Measurements from ENCODE around the gene MICU1. TPM values are rescaled to one million over a fixed set of nuclear protein-coding genes. Genes with fewer than 3 reads are reported as not detected.

The MICU1 gene
- total RNA-seq, 1 donor from 2014 or later: 48.0 TPM

DNA sequence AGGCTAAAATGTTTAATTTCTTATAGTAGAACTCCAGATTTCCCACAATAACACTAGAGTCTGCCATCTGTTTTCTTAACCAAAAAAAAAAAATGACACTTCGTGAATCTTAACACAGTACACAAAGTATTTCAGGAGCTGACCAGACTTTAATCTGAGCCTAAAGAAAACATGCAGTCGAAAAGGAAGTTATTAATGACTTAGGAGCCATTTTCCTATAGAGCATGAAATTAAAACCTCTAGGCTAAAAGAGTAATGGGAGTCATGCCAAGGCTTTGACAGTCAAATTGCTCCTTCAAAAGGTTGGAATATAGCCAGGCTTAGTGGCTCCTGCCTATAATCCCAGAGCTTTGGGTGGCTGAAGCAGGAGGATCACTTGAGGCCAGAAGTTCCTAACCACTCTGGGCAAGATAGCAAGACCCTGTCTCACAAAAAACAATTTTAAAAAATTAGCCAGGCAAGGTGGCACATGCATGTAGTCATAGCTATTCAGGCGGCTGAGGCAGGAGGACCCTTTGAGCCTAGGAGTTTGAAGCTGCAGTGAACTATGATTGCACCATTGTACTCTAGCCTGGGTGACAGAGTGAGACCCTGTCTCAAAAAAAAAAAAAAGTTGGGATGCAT lies 13.6 kb downstream of the MICU1 start:
- DNase-seq (ENCODE audit: low spot score): no peak
- H3K4me1 Mint-ChIP-seq (ENCODE audit: low read depth): peaks cover 25% of the 10 kb centered on the region
- H3K36me3 Mint-ChIP-seq (ENCODE audit: low read depth): peaks cover 3% of the 10 kb centered on the region
- peak overlapping the region; percentile 12 for H3K27ac Mint-ChIP-seq (ENCODE audit: unreplicated experiment)
- no peak overlapping the region for H3K4me3 Mint-ChIP-seq (ENCODE audit: unreplicated experiment)
- H3K9me3 Mint-ChIP-seq (ENCODE audit: low read depth): peaks cover 3% of the 10 kb centered on the region
- TF ChIP-seq, protein P1, sequence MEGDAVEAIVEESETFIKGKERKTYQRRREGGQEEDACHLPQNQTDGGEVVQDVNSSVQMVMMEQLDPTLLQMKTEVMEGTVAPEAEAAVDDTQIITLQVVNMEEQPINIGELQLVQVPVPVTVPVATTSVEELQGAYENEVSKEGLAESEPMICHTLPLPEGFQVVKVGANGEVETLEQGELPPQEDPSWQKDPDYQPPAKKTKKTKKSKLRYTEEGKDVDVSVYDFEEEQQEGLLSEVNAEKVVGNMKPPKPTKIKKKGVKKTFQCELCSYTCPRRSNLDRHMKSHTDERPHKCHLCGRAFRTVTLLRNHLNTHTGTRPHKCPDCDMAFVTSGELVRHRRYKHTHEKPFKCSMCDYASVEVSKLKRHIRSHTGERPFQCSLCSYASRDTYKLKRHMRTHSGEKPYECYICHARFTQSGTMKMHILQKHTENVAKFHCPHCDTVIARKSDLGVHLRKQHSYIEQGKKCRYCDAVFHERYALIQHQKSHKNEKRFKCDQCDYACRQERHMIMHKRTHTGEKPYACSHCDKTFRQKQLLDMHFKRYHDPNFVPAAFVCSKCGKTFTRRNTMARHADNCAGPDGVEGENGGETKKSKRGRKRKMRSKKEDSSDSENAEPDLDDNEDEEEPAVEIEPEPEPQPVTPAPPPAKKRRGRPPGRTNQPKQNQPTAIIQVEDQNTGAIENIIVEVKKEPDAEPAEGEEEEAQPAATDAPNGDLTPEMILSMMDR (IDR thresholded peaks at IDR 0.05): no peak
- no peaks in the 10 kb centered on the region for H3K27me3 Mint-ChIP-seq (ENCODE audit: low read depth)

DNA sequence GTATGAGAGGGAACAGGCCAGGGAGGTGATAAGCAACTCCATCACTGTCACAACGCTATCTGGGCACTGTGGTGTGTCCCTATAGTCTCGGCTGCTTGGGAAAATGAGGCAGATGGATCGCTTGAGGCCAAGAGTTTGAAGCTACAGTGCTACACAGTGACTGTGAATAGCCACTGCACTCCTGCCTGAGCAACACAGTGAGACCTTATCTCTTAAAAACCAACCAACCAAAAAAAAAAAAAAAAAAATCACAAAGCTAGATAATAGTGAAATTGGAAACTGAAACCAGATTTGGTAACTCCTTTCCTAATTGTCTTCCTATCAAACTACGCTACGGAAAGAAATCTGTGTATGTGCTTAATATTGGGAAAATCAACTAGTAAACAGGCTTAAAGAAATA lies 14.1 kb downstream of the MICU1 start:
- Mint-ChIP-seq H3K9me3 (ENCODE audit: low read depth) (peaks cover 3% of the 10 kb centered on the region), H3K4me1 (ENCODE audit: low read depth) (peaks cover 21% of the 10 kb centered on the region), H3K27ac (ENCODE audit: unreplicated experiment) (no peak overlapping the region), H3K4me3 (ENCODE audit: unreplicated experiment) (no peak overlapping the region), H3K27me3 (ENCODE audit: low read depth) (no peaks in the 10 kb centered on the region), H3K36me3 (ENCODE audit: low read depth) (peaks cover 3% of the 10 kb centered on the region)
- no peak for DNase-seq (ENCODE audit: low spot score)
- TF ChIP-seq, protein P1 (IDR thresholded peaks at IDR 0.05): no peak

GRCh38 chr10:72610466-72610865 lies 15.4 kb downstream of the MICU1 start:
- no peaks in the 10 kb centered on the region for H3K9me3 Mint-ChIP-seq (ENCODE audit: low read depth)
- no peak for DNase-seq (ENCODE audit: low spot score)

GRCh38 chr10:72605122-72605521 lies 20.8 kb downstream of the MICU1 start:
- Mint-ChIP-seq H3K9me3 (ENCODE audit: low read depth) (no peaks in the 10 kb centered on the region), H3K27me3 (ENCODE audit: low read depth) (no peaks in the 10 kb centered on the region), H3K36me3 (ENCODE audit: low read depth) (no peaks in the 10 kb centered on the region), H3K4me3 (ENCODE audit: unreplicated experiment) (no peak overlapping the region), H3K27ac (ENCODE audit: unreplicated experiment) (no peak overlapping the region), H3K4me1 (ENCODE audit: low read depth) (peaks cover 3% of the 10 kb centered on the region)
- no peak for DNase-seq (ENCODE audit: low spot score)
- TF ChIP-seq, protein P1 (IDR thresholded peaks at IDR 0.05): no peak

More at GRCh38 chr10:72610466-72610865, 15.4 kb downstream of the MICU1 start:
- no peak overlapping the region for H3K4me3 Mint-ChIP-seq (ENCODE audit: unreplicated experiment)
- H3K4me1 Mint-ChIP-seq (ENCODE audit: low read depth): peaks cover 14% of the 10 kb centered on the region
- TF ChIP-seq, protein P1 (IDR thresholded peaks at IDR 0.05): no peak
- peaks cover 2% of the 10 kb centered on the region for H3K36me3 Mint-ChIP-seq (ENCODE audit: low read depth)
- no peak overlapping the region for H3K27ac Mint-ChIP-seq (ENCODE audit: unreplicated experiment)
- H3K27me3 Mint-ChIP-seq (ENCODE audit: low read depth): no peaks in the 10 kb centered on the region

DNA sequence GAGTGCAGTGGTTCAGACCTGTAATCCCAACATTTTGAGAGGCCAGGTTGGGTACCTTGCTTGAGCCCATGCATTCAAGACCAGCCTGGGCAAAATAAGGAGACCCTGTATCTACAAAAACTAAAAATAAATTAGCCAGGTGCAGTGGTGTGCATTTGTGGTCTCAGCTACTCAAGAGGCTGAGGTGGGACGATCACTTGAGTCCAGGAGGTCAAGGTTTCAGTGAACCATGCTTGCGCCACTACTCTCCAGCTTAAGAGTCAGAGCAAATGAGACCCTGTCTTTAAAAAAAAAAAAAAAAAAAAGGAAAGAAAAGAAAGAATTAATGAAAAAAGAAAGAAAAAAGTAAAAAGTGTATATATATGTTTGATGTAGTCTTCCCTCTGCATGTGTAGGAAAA lies 24.7 kb downstream of the MICU1 start:
- Mint-ChIP-seq H3K9me3 (ENCODE audit: low read depth) (no peaks in the 10 kb centered on the region), H3K4me3 (ENCODE audit: unreplicated experiment) (no peak overlapping the region), H3K4me1 (ENCODE audit: low read depth) (peaks cover 11% of the 10 kb centered on the region), H3K27me3 (ENCODE audit: low read depth) (no peaks in the 10 kb centered on the region), H3K36me3 (ENCODE audit: low read depth) (no peaks in the 10 kb centered on the region), H3K27ac (ENCODE audit: unreplicated experiment) (no peak overlapping the region)
- TF ChIP-seq, protein P1 (IDR thresholded peaks at IDR 0.05): no peak
- DNase-seq (ENCODE audit: low spot score): no peak
